Natural killer cell treated with Interleukin-12 subunit alpha and Interleukin-12 subunit beta and Interleukin-15 and Interleukin-18, amount 100 ng/mL, for 72 hours (primary cell): ENCODE measurements around the gene CTAGE1. TPM values are rescaled to one million over a fixed set of nuclear protein-coding genes. Genes with fewer than 3 reads are reported as not detected.
A peak's percentile ranks its signal among the peaks of the same experiment; 100 is the strongest.

Source experiments
- ATAC-seq, 2 donors: fragments of 150-1000 bp; cut with Tn5 transposase in 1 of 2; sonication (Bioruptor Pico), chemical (Tn5 transposase) in 1 of 2; 2 replicates each; pipeline ENCODE4 v1.10.0; 2021
- DNase-seq: peaks from one replicate; pipeline ENCODE4 v3.0.0; 2022; ENCODE audit warnings: low spot score
- H3K27ac Mint-ChIP-seq, 2 donors: 1 replicate in 1 of 2; 2 replicates in 1 of 2; pipeline ENCODE4 v1.8.0; 2022; ENCODE audit warnings: mixed read lengths in 2 of 2, mild to moderate bottlenecking in 1 of 2, moderate library complexity in 1 of 2
- H3K27me3 Mint-ChIP-seq, 2 donors: 1 replicate in 1 of 2; 2 replicates in 1 of 2; pipeline ENCODE4 v1.8.0; 2022; ENCODE audit warnings: mixed read lengths in 2 of 2
- H3K36me3 Mint-ChIP-seq: one replicate; pipeline ENCODE4 v1.8.0; 2022; ENCODE audit warnings: mixed read lengths
- H3K4me1 Mint-ChIP-seq, 2 donors: 1 replicate in 1 of 2; 2 replicates in 1 of 2; pipeline ENCODE4 v1.8.0; 2022; ENCODE audit warnings: low read depth in 2 of 2, mixed read lengths in 2 of 2, mild to moderate bottlenecking in 1 of 2
- H3K4me3 Mint-ChIP-seq: one replicate; pipeline ENCODE4 v1.8.0; 2022; ENCODE audit warnings: mixed read lengths
- H3K9me3 Mint-ChIP-seq: 2 replicates; pipeline ENCODE4 v1.8.0; 2022; ENCODE audit warnings: mixed read lengths
- total RNA-seq, 2 donors: library from RNA; stranded (reverse); gene quantifications; one replicate each; pipeline ENCODE4 v1.2.3, GENCODE V29; 2022

Gene CTAGE1
- total RNA-seq, 2 donors from 2014 or later: not detected

GRCh38 chr18:22427822-22428549 lies 10.3 kb upstream of the CTAGE1 start:
- Mint-ChIP-seq H3K27ac (no peak overlapping the region), H3K36me3 (no peaks in the 10 kb centered on the region), H3K4me1 (peaks cover 12 to 16% of the 10 kb centered on the region in 2 donors), H3K27me3 (peaks cover 0 to 2% of the 10 kb centered on the region in 2 donors), H3K9me3 (peaks cover 5% of the 10 kb centered on the region), H3K4me3 (no peak overlapping the region)
- ATAC-seq (no peak), DNase-seq (no peak)

DNA sequence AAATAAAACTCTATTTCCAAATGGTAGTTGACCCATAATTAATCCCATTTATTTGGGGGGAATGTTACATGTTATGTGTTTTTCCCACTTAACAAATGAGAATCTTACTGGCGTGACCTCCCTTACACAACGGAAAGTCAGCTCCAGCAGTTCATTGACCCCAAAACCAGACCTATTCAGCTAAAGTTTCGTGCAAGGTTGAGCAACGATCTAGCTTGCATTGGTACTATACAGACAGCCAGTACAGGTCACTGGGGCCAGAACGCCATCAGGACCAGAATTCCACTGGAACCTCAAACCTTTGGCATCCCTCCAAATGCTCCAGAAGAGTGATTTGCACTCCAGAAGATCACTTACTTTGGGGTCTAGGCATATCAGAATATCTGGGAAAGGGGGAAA lies 6.8 kb upstream of the CTAGE1 start:
- Mint-ChIP-seq H3K9me3 (peaks cover 7% of the 10 kb centered on the region), H3K27ac (no peak overlapping the region), H3K4me3 (no peak overlapping the region), H3K36me3 (peaks cover 6% of the 10 kb centered on the region), H3K27me3 (peaks cover 0 to 2% of the 10 kb centered on the region in 2 donors), H3K4me1 (peaks cover 4 to 8% of the 10 kb centered on the region in 2 donors)
- ATAC-seq: no peak
- DNase-seq: no peak

GRCh38 chr18:22423878-22424564 lies 6.3 kb upstream of the CTAGE1 start:
- Mint-ChIP-seq H3K4me3 (no peak overlapping the region), H3K27me3 (peaks cover 0 to 2% of the 10 kb centered on the region in 2 donors), H3K27ac (no peak overlapping the region), H3K4me1 (peaks cover 0 to 5% of the 10 kb centered on the region in 2 donors), H3K9me3 (peaks cover 7% of the 10 kb centered on the region), H3K36me3 (peaks cover 6% of the 10 kb centered on the region)
- no peak for DNase-seq
- no peak for ATAC-seq

DNA sequence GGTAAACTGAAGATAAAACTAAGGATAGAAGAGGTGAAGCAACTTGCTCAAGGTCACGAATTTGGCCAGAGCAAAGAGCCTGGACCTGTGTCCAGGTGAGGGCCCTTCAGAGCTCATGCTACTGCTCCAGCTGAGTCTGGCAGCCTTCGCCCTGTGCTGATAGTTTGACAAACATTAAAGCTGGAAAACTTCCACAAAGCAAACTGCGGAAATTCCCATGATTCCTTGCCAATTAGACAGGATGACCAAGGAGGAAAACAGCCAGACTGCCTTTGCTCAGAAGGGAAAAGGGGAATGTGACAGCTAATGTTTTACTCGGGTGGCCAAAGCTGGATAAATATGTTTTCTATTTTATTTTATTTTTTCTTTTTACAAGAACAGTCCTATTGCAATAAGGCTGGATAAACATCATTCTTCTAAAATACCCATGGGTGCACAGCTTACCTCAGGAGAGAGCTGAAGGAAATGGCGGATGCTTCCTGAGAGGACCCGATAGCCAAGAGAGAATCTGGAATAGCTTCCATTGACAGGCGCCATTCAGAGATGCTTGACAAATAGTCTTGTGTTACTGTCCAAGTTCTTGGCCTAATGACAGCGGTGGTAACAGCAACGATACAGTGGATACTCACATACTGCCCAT lies 5.3 kb upstream of the CTAGE1 start:
- Mint-ChIP-seq H3K27ac (no peak overlapping the region), H3K4me1 (peaks cover 0 to 5% of the 10 kb centered on the region in 2 donors), H3K27me3 (peaks cover 0 to 4% of the 10 kb centered on the region in 2 donors), H3K9me3 (peaks cover 7% of the 10 kb centered on the region), H3K4me3 (no peak overlapping the region), H3K36me3 (peaks cover 6% of the 10 kb centered on the region)
- ATAC-seq (no peak), DNase-seq (no peak)

DNA sequence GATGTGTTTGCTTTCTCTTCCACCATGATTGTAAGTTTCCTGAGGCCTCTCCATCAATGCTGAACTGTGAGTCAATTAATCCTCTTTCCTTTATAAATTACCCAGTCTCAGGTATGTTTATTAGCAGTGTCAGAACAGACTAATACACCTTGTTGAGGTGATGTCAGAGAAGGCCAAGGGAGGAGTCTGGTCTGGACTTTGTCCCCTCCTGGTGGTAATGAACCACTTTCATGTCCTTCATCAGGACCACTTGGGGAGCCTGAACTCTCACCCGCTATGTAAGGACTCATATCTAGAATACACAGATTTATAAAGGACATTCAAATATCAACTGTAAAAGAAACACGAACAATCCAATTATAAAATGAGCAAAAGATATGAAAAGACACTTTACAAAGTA lies 2.9 kb upstream of the CTAGE1 start:
- Mint-ChIP-seq H3K4me1 (no peaks in the 10 kb centered on the region), H3K27ac (no peak overlapping the region), H3K4me3 (no peak overlapping the region), H3K36me3 (peaks cover 6% of the 10 kb centered on the region), H3K9me3 (peaks cover 4% of the 10 kb centered on the region), H3K27me3 (peaks cover 0 to 2% of the 10 kb centered on the region in 2 donors)
- no peak for ATAC-seq
- DNase-seq: no peak

DNA sequence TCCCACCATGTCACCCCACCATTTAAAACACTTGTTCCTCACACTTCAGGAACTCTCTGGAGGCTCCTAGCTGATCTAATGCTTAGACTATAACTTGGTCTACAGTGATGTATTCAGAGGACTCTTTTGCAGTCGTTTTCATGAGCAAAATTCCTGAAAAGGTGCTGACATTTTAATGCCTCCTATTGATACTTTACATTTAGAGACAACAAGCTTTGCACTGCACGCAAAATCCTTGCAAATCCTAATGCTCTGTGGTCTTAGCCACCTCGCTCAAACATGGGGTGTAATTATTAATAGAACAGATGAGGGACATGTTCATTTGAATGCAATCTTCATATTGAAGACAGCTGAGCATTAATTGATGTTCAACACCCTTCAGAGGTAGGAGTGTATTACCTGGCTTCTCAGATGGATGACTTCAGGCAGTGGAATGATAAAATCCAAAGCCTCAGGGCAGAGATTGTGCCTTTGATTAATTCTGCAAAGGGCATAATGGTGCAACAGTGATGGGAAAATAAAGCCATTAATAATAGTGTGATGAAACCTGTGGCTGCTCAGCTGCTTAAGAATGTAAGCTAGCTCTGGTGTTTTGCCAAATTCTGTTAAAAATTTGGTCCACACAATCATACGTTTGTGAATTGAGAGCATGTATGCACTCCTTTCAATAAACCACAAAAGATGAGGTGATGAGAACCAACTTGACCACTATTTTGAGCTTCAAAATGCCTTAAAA lies 5.4 kb downstream of the CTAGE1 start:
- no peak for ATAC-seq
- no peak overlapping the region for H3K27ac Mint-ChIP-seq
- H3K27me3 Mint-ChIP-seq: peaks cover 0 to 4% of the 10 kb centered on the region in 2 donors
- H3K4me1 Mint-ChIP-seq: peaks cover 21 to 22% of the 10 kb centered on the region in 2 donors
- no peak overlapping the region for H3K4me3 Mint-ChIP-seq
- H3K9me3 Mint-ChIP-seq: peaks cover 18% of the 10 kb centered on the region
- H3K36me3 Mint-ChIP-seq: peaks cover 19% of the 10 kb centered on the region
- DNase-seq: no peak

DNA sequence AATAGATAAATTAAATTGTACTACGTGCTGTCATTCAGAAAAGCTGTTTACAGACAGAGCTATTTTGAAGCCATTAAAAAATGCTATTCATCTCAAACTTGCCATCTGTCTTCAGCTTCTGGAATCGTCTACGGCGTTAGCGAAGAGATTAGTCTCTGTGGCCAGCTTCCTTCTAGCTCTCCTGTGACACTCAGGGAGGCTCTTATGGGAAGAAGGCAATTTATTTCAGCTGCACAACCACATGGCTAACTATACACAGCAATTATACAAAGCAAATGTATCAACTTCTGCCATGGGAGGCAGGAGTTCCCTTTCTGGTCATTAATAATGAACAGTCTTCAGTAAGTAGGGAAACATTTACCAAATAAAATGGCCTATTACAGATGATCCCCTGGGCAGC lies 6.3 kb downstream of the CTAGE1 start:
- H3K4me1 Mint-ChIP-seq: peaks cover 27 to 29% of the 10 kb centered on the region in 2 donors
- DNase-seq: no peak
- H3K27ac Mint-ChIP-seq: no peak overlapping the region
- no peak overlapping the region for H3K4me3 Mint-ChIP-seq
- no peak for ATAC-seq
- H3K9me3 Mint-ChIP-seq: peaks cover 18% of the 10 kb centered on the region
- H3K36me3 Mint-ChIP-seq: peaks cover 19% of the 10 kb centered on the region
- H3K27me3 Mint-ChIP-seq: peaks cover 0 to 4% of the 10 kb centered on the region in 2 donors

GRCh38 chr18:22410126-22410525 lies 7.6 kb downstream of the CTAGE1 start:
- ATAC-seq: no peak
- peaks cover 18% of the 10 kb centered on the region for H3K9me3 Mint-ChIP-seq
- H3K27me3 Mint-ChIP-seq: peaks cover 0 to 4% of the 10 kb centered on the region in 2 donors
- peaks cover 21% of the 10 kb centered on the region for H3K36me3 Mint-ChIP-seq
- no peak overlapping the region for H3K27ac Mint-ChIP-seq
- no peak for DNase-seq
- peaks cover 32% of the 10 kb centered on the region in 2 donors for H3K4me1 Mint-ChIP-seq
- H3K4me3 Mint-ChIP-seq: no peak overlapping the region

DNA sequence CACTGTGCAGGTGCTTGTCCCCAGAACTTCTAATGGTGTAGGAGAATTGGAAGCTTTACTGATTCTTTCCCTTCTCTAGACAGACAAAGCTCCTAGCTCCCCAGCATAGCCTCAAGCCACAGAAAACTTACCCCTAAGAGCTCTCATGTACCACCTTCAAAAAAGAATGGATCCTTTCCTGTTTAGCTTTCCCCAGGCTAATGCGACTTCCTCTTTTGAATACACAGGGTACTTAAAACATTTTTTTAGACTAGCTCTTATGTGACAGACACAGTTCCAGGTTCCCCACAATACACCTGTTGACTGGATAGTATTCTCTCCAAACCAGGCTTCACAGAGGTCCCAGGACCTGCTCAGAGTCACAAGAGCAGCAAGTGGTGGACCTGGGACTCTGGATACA lies 8.3 kb downstream of the CTAGE1 start:
- peaks cover 18% of the 10 kb centered on the region for H3K9me3 Mint-ChIP-seq
- peak overlapping the region; percentile 1 for H3K4me3 Mint-ChIP-seq
- H3K36me3 Mint-ChIP-seq: peaks cover 28% of the 10 kb centered on the region
- peaks cover 0 to 4% of the 10 kb centered on the region in 2 donors for H3K27me3 Mint-ChIP-seq
- H3K27ac Mint-ChIP-seq: no peak overlapping the region
- no peak for DNase-seq
- peaks cover 32% of the 10 kb centered on the region in 2 donors for H3K4me1 Mint-ChIP-seq
- ATAC-seq: no peak

- Mint-ChIP-seq H3K27ac (peak overlapping the region; percentile 10 to 12), H3K36me3 (peaks cover 29% of the 10 kb centered on the region), H3K4me1 (peaks cover 34 to 38% of the 10 kb centered on the region in 2 donors), H3K4me3 (peak overlapping the region; percentile 27), H3K9me3 (peaks cover 16% of the 10 kb centered on the region), H3K27me3 (peaks cover 0 to 1% of the 10 kb centered on the region in 2 donors)
- ATAC-seq (peak; percentile 73 to 79), DNase-seq (no peak)
Observed at GRCh38 chr18:22408059-22408458, 9.7 kb downstream of the CTAGE1 start.

DNA sequence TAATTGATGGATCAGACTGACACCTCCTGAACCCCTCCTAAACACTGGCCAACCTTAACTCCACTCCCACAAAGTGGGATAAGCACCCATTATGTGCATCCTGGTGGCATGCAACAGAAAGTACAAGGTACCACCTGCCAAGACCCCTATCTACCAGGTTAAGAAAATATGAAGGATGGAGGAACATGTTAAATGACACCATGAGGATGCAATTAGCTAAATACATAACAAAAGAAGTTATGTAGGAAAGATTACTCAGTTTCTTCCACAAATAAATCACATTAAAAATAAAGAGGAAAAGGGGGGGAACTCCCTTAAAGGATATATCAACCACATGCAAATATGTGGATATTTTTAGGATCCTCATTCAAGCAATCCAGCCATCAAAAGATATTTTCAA lies 12.6 kb downstream of the CTAGE1 start:
- H3K9me3 Mint-ChIP-seq: peaks cover 14% of the 10 kb centered on the region
- no peak for ATAC-seq
- peaks cover 29% of the 10 kb centered on the region for H3K36me3 Mint-ChIP-seq
- H3K27ac Mint-ChIP-seq: no peak overlapping the region
- peaks cover 45 to 53% of the 10 kb centered on the region in 2 donors for H3K4me1 Mint-ChIP-seq
- DNase-seq: no peak
- H3K27me3 Mint-ChIP-seq: no peaks in the 10 kb centered on the region
- no peak overlapping the region for H3K4me3 Mint-ChIP-seq

GRCh38 chr18:22403950-22404349 lies 13.8 kb downstream of the CTAGE1 start:
- Mint-ChIP-seq H3K4me1 (peaks cover 38 to 46% of the 10 kb centered on the region in 2 donors), H3K27ac (no peak overlapping the region), H3K9me3 (peaks cover 9% of the 10 kb centered on the region), H3K36me3 (peaks cover 22% of the 10 kb centered on the region), H3K27me3 (no peaks in the 10 kb centered on the region), H3K4me3 (no peak overlapping the region)
- DNase-seq (no peak), ATAC-seq (no peak)

DNA sequence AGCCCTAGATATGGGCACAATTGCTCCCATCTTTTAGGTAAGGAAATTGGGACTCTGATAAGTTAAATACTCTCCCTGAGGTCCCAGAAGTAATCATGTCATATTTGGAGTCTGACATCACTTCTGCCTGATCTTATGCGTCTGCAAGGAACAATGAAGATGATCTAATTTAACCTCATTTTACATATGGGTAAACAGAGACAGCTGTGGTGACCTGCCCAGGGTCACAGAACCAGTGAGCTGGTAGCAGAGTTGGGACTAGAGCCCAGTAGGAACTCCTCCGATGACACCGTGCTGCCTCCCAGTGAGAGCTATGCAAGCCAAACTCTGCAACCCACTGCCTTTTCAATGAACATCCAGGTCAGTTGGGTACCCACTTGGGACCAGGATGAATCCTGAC lies 17.8 kb downstream of the CTAGE1 start:
- H3K27me3 Mint-ChIP-seq: no peaks in the 10 kb centered on the region
- H3K27ac Mint-ChIP-seq: peak overlapping the region in 1 of 2 donors; percentile 14
- H3K9me3 Mint-ChIP-seq: no peaks in the 10 kb centered on the region
- ATAC-seq: no peak
- no peak overlapping the region for H3K4me3 Mint-ChIP-seq
- peaks cover 21 to 27% of the 10 kb centered on the region in 2 donors for H3K4me1 Mint-ChIP-seq
- no peak for DNase-seq
- peaks cover 6% of the 10 kb centered on the region for H3K36me3 Mint-ChIP-seq
